GM18951 (cell line): ENCODE data around the gene STT3B.

ENCODE experiments used
- POLR2A ChIP-seq: IDR thresholded peaks from 4 replicates; pipeline ENCODE4 v1.6.1; 2011; ENCODE audit warnings: mild to moderate bottlenecking; ENCODE audit not compliant: insufficient read length, insufficient read depth; ENCODE audit errors: extremely low read depth
- in situ Hi-C: fragments of 300-500 bp; cut with MboI; formaldehyde crosslinking; loops from one replicate; pipeline ENCODE4 v1.12.0; 2022; ENCODE audit warnings: low sequenced_read_pairs, mixed read lengths, inconsistent platforms; ENCODE audit not compliant: unreplicated experiment

Gene STT3B

DNA sequence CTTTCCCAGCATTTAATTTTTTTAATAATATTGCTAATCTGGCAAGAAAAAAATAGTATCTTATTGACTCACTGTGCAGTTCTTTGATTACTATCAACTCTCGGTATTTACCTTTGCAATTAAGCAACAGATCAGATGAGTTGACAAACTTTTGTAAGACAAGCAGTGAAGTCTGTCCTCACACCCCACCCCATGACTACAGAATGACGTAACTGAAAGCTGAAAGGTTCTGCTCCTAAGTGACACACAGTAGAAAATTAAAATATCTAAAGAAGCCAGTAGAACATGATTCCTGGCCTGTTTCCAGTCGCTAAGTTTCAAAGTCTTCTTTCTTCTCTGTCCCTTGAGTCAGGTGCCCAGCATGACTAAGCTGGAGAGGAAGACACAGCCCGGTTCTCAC lies 135.5 kb downstream of the STT3B start:
- no peak for TF ChIP-seq POLR2A
- in situ Hi-C loops, result no loop called here

GRCh38 chr3:31670136-31670535 lies 137.4 kb downstream of the STT3B start:
- in situ Hi-C loops, result no loop called here

DNA sequence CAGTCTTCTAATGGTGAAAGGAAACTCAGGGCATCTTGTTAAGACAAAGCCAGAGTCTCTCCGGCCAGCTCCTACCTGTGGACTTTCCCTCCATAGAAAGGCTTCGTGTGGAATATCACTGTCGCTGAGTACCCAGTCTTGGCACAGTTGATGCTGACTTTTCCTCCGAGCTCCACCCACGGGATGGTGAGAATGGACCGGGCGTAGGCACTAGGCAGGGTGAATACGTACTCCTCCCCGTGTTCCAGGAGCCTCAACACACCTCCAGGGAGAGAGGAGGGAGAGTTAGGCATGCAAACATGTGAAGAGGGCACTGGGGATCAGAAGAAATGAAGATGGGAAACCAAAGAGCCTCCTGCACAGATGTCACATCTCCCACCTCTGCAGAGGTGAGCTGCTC lies 138.0 kb downstream of the STT3B start:
- no peak for TF ChIP-seq POLR2A
- in situ Hi-C loops, result no loop called here

More at GRCh38 chr3:31670136-31670535, 137.4 kb downstream of the STT3B start:
- no peak for TF ChIP-seq POLR2A

DNA sequence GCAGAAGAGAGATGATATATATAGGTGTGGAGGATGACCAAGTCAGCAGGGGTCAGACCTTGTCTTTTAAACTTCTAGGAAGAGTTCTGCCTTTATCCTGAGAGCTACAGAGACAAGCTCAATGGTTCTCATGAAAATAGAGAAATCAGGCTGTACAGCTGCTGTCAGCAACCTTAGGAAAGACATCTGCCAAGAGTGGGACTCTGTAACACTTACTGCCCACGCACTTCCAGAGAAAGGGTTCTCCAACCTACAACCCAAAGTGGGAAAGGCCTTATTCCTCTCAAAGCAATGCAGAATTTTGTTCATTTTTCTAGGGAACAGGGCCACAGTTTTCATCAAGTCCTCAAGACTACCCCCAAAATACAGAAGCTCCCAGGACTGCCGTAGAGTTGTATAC lies 138.7 kb downstream of the STT3B start:
- in situ Hi-C loops, result no loop called here
- TF ChIP-seq POLR2A, result no peak

- TF ChIP-seq POLR2A, result no peak
- in situ Hi-C loops, result no loop called here
These were observed 139.3 kb downstream of the STT3B start for GRCh38 chr3:31671976-31672375.

DNA sequence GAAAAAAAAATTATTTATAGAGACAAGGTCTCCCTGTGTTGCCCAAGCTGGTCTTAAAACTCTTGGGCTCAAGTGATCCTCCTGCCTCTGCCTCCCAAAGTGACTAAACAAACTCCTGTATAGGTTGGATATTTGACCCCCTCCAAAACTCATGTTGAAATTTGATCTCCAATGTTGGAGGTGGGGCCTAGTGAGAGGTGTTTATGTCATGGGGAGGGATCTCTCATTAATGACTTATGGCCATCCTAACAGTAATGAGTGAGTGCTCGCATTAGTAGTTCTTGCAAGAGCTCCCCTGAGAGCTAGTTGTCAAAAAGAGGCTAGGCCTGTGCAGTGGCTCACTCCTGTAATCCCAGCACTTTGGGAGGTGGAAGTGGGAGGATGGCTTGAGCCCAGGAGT lies 141.2 kb downstream of the STT3B start:
- in situ Hi-C loops, result no loop called here
- no peak for TF ChIP-seq POLR2A

DNA sequence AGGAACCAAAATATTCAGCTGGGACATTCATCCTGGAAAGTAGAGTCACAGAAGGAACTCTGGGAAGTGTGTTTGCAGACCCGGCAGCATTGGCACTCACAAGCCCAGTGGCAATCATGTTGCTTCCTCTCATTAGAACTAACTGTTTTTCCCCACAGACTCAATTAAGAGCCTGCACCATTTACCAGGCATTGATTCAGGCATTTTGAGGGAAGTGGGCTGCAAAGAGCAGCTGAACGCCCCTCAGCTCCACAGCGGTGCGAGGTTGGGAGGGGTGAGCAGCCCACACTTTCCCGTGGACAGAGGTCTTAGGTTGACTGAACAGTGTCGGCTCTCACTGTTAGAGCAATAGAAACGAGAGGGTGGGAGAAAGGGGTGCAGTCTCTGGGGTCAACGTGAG lies 143.8 kb downstream of the STT3B start:
- in situ Hi-C loops, result no loop called here
- TF ChIP-seq POLR2A, result no peak

- in situ Hi-C loops, result no loop called here
- no peak for TF ChIP-seq POLR2A
These were observed 147.5 kb downstream of the STT3B start for GRCh38 chr3:31680072-31680870.
